ENCODE data around the gene ABCC1.
"Not testable (repeated sequence)": the region's sequence is repeated elsewhere in the genome, so short reads cannot be mapped to it uniquely, and the experiment has no call there.

Gene ABCC1

DNA sequence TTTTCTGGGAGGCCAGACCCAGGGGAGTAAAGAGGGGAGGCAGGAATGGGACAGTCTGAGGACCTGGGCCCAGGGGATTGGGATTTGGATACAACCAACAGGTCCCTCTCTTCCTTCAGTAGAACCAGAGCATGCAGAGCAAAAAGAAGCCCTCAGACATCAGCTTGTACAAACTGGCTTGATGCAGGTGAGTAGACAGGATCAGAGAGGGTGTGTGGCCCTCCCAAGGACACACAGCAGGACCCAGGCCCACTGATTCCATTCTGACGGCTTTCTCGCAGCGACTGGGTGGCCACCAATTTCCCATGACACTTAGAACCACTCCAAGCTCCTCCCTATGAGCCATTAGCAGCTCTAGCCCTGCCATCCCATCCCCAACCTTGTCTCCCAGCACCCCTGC, 210.2 kb downstream of the ABCC1 start:
- TF ChIP-seq CTCF (conservative IDR thresholded peaks at IDR 0.05), result no peak
- no peak for TF ChIP-seq ZFX (IDR thresholded peaks at IDR 0.05)
- H3K27ac ChIP-seq, result no peak overlapping the region

DNA sequence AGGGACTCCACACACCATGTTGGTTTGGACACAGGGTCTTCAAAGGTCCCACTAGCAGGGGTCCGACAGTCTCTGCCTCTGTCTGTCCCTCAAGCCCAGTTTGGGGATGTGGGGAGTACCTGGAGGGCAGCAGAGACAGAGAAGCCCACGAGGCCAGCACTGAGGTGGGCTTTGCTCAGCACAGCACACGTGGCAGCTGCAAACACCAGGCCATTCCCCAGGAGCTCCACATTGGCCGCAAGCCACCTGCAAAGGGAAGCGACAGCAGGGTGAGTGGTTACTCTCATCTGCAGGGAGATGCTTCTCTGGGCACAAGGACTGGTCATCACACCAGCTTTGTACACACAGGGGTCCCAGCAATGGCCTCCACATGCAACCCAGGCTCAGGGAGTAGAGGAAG, 211.9 kb downstream of the ABCC1 start:
- no peak for TF ChIP-seq ZFX (IDR thresholded peaks at IDR 0.05)
- H3K27ac ChIP-seq, result no peak overlapping the region

DNA sequence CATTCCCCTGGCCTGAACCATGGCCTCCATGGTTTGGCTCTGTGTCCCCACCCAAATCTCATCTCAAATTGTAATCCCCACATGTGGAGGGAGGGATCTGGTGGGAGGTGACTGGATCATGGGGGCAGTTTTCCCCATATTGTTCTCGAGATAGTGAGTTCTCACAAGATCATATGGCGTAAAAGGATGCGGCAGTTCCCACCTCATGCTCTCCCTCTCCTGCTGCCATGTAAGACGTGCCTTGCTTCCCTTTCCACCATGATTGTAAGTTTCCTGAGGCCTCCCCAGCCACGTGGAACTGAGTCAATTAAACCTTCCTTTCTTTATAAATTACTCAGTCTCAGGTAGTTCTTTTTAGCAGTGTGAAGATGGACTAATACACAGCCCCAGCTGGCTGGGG, 212.4 kb downstream of the ABCC1 start:
- H3K27ac ChIP-seq, result not testable (repeated sequence)

GRCh38 chr16:16162591-16162990, 213.2 kb downstream of the ABCC1 start:
- TF ChIP-seq CTCF (conservative IDR thresholded peaks at IDR 0.05) (no peak), ZFX (IDR thresholded peaks at IDR 0.05) (no peak)
- H3K27ac ChIP-seq, result no peak overlapping the region

DNA sequence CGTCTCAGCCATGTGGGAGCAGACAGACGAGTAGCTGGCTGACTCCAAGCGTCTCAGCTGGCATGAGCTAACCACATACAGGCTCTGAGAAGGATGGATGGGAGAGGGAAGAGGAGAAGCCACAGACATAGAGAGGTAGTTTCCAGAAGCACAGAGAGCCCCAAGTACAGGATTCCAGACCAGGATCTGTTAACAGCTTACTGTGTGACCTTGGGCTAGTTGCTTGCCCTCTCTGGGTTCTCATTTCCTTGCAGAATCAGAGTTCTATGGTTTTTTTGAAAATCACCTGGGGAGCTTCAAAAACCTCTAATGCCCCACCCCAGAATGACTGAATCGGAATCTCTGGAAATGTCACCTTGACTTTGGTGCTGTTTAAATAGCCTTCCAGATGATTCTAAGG, 213.7 kb downstream of the ABCC1 start:
- TF ChIP-seq CTCF (conservative IDR thresholded peaks at IDR 0.05) (no peak), ZFX (IDR thresholded peaks at IDR 0.05) (no peak)

DNA sequence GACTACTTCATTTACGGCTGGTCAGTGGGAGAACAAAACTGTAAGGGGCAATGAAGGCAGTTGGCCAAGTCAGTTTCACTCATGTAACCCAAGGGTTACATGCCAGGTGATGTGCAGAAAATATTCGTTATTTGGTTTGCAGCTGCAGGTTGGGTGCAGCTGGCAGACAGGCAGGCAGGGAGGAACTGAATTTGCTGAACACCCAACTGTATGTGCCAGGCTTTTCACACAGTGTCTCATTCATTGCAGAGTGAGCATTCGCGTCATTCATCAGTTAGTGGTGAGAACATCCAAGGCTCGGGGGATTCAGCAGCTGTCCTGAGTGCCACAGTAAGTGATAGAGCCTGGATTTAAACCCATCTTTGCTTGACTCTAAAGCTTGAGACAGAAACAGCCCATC, 214.2 kb downstream of the ABCC1 start:
- H3K27ac ChIP-seq, result no peak overlapping the region
- TF ChIP-seq ZFX (IDR thresholded peaks at IDR 0.05) (no peak), CTCF (conservative IDR thresholded peaks at IDR 0.05) (no peak)

More for the DNA sequence above, 213.7 kb downstream of the ABCC1 start:
- no peak overlapping the region for H3K27ac ChIP-seq

DNA sequence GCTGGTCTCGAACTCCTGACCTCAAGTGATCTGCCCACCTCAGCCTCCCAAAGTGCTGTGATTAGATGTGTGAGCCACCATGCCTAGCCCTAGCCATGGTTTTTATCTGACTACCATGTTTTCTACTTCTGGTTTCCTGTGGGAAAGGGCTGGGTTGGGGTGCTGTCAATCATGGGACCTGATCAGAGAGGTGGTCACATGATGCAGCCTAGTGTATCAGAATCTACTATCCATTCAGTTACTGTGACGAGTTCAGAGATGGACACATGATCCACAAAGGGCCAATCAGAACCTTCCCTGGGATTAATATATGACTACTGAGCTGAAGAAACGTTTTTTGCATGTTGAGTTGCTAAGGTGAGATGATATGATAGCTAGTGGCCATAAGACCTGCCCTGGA, 214.8 kb downstream of the ABCC1 start:
- TF ChIP-seq ZFX (IDR thresholded peaks at IDR 0.05), result no peak
- no peak for TF ChIP-seq CTCF (conservative IDR thresholded peaks at IDR 0.05)
- H3K27ac ChIP-seq, result no peak overlapping the region

DNA sequence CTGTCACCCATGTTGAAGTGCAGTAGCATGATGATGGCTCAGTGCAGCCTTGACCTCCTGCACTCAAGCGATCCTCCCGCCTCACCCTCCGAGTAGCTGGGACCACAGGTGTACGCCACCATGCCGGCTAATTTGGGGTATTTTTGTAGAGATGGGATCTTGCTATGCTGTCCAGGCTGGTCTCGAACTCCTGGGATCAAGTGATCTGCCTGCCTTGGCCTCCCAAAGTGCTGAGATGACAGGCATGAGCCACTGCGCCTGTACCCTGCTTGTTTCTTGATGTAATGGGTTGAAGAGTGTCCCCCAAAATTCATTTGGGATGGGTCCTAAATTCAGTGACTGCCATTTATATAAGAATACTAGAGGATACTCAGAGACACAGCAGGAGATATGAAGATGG, 216.7 kb downstream of the ABCC1 start:
- no peak for TF ChIP-seq ZFX (IDR thresholded peaks at IDR 0.05)
- no peak for TF ChIP-seq CTCF (conservative IDR thresholded peaks at IDR 0.05)
- no peak overlapping the region for H3K27ac ChIP-seq

- H3K27ac ChIP-seq, result no peak overlapping the region
- TF ChIP-seq ZFX (IDR thresholded peaks at IDR 0.05), result no peak
These were observed 217.5 kb downstream of the ABCC1 start for GRCh38 chr16:16166949-16167348.
